ENCODE data around the gene DUSP6. TPM values are rescaled to one million over a fixed set of nuclear protein-coding genes. Genes with fewer than 3 reads are reported as not detected.
A peak's percentile ranks its signal among the peaks of the same experiment; 100 is the strongest.

DUSP6 gene
- total RNA-seq, 1 donor from 2014 or later: 24.8 TPM

- no peaks in the 10 kb centered on the region for H3K36me3 Mint-ChIP-seq
- no peak for DNase-seq (ENCODE audit: low spot score in 2 of 2, unreplicated experiment in 2 of 2)
- H3K4me3 Mint-ChIP-seq: no peak overlapping the region
- no peaks in the 10 kb centered on the region for H3K27me3 Mint-ChIP-seq (ENCODE audit: low read depth)
- H3K4me1 Mint-ChIP-seq: peaks cover 29% of the 10 kb centered on the region
- H3K27ac Mint-ChIP-seq: no peak overlapping the region
- TF ChIP-seq, protein P1, sequence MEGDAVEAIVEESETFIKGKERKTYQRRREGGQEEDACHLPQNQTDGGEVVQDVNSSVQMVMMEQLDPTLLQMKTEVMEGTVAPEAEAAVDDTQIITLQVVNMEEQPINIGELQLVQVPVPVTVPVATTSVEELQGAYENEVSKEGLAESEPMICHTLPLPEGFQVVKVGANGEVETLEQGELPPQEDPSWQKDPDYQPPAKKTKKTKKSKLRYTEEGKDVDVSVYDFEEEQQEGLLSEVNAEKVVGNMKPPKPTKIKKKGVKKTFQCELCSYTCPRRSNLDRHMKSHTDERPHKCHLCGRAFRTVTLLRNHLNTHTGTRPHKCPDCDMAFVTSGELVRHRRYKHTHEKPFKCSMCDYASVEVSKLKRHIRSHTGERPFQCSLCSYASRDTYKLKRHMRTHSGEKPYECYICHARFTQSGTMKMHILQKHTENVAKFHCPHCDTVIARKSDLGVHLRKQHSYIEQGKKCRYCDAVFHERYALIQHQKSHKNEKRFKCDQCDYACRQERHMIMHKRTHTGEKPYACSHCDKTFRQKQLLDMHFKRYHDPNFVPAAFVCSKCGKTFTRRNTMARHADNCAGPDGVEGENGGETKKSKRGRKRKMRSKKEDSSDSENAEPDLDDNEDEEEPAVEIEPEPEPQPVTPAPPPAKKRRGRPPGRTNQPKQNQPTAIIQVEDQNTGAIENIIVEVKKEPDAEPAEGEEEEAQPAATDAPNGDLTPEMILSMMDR (IDR thresholded peaks at IDR 0.05; ENCODE audit: unreplicated experiment): no peak
- H3K9me3 Mint-ChIP-seq: no peaks in the 10 kb centered on the region
Observed at GRCh38 chr12:89392391-89392790, 40.1 kb upstream of the DUSP6 start.

DNA sequence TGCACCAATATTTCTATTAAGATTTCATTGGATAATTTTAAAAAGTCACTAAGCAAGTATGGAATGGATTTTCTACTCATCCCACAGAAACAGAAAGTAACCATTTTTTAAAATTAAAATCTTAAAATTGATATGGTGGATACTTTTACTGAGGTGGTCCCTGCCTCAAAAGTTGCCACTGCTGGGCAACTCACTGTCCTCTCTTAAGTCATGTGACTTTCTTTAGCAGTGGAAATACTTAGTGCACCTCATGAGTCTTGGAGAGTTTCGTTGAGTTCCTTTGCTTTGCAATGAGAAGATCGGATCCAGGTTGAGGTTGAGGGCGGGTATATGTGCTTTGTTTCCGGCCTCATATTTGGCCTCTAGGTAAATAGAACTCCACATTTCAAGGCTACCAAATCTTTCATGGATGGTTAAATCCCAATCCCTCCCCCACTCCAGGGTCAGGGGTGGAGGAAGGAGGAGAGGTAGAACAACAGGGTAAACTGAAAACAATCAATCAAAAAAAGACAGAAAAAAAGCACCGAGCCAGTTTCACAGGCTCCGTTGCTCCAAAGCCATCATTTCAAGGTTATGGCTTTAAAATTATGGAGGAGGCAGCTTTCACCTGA lies 39.5 kb upstream of the DUSP6 start:
- H3K27ac Mint-ChIP-seq: no peak overlapping the region
- TF ChIP-seq, protein P1 (IDR thresholded peaks at IDR 0.05; ENCODE audit: unreplicated experiment): no peak
- H3K4me3 Mint-ChIP-seq: no peak overlapping the region
- H3K27me3 Mint-ChIP-seq (ENCODE audit: low read depth): no peaks in the 10 kb centered on the region
- no peak for DNase-seq (ENCODE audit: low spot score in 2 of 2, unreplicated experiment in 2 of 2)
- no peaks in the 10 kb centered on the region for H3K36me3 Mint-ChIP-seq
- no peaks in the 10 kb centered on the region for H3K9me3 Mint-ChIP-seq
- H3K4me1 Mint-ChIP-seq: peaks cover 32% of the 10 kb centered on the region

DNA sequence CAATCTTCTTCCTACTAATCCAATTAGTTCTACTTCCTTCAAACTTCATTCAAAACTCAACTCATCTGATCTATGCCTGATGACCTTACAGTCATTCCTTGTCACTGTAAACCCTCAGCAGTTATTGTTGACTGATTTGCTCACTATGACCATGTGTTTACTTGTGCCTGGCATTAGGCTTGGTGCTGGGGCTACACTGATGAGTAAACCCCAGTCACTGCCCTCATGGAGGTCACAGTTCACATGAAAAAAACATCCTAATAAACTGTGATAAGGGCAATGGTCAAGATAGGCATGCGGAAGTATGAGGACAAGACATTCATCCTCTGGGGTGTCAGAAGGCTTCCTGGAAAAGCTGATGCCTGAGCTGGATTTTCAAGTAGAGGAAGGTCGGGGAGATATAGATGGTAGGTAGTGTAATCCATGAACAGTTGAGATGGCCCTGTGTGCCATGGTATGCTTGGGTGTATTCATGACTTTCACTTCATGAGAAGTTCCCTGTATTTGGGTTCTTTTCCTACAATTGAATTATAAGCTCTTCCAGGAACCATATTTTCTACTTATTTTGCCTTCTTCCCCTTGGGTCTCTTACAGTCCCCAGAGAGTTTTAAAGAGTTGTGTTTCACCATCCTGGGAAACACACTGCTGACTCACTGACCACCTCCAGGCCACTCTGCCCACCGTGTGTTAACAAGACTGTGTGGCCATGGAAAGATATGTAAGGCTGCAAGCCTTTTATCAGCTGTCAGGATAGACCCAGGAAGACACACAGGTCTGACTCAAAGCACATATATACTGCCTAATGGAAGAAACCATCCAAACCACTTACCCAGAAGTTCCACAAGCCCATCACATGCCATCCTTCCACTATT lies 38.7 kb upstream of the DUSP6 start:
- Mint-ChIP-seq H3K36me3 (no peaks in the 10 kb centered on the region), H3K4me1 (peaks cover 39% of the 10 kb centered on the region), H3K27ac (no peak overlapping the region), H3K4me3 (no peak overlapping the region), H3K27me3 (ENCODE audit: low read depth) (no peaks in the 10 kb centered on the region), H3K9me3 (no peaks in the 10 kb centered on the region)
- no peak for DNase-seq (ENCODE audit: low spot score in 2 of 2, unreplicated experiment in 2 of 2)
- TF ChIP-seq, protein P1 (IDR thresholded peaks at IDR 0.05; ENCODE audit: unreplicated experiment): no peak

GRCh38 chr12:89389755-89390661 lies 37.7 kb upstream of the DUSP6 start:
- Mint-ChIP-seq H3K9me3 (no peaks in the 10 kb centered on the region), H3K4me1 (peaks cover 45% of the 10 kb centered on the region), H3K36me3 (no peaks in the 10 kb centered on the region), H3K27me3 (ENCODE audit: low read depth) (no peaks in the 10 kb centered on the region), H3K4me3 (no peak overlapping the region), H3K27ac (peak overlapping the region; percentile 51)
- TF ChIP-seq, protein P1 (IDR thresholded peaks at IDR 0.05; ENCODE audit: unreplicated experiment): no peak
- no peak for DNase-seq (ENCODE audit: low spot score in 2 of 2, unreplicated experiment in 2 of 2)

DNA sequence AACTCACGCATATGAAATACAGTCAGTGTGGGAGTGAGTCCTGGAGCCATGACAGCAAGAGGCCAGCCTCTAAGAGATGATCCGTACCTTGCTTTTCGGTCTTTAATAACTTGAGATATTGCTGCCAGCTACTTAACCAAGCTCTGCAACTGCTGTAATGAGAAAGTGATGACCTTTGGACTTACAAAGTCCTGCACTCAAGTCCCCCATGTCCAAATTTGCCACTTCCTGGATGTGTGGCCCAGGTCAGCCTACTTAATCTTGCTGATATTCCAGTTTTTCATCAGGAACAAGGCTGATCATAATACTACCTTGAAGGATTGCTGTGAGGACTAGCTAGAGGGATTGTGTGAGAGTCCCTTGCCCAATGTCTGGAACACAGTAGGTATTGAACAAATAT lies 33.8 kb upstream of the DUSP6 start:
- no peak for DNase-seq (ENCODE audit: low spot score in 2 of 2, unreplicated experiment in 2 of 2)
- Mint-ChIP-seq H3K36me3 (no peaks in the 10 kb centered on the region), H3K27ac (peak overlapping the region; percentile 73), H3K4me1 (peaks cover 59% of the 10 kb centered on the region), H3K4me3 (no peak overlapping the region), H3K9me3 (no peaks in the 10 kb centered on the region), H3K27me3 (ENCODE audit: low read depth) (no peaks in the 10 kb centered on the region)
- TF ChIP-seq, protein P1 (IDR thresholded peaks at IDR 0.05; ENCODE audit: unreplicated experiment): no peak
